H9 (cell line): ENCODE measurements around the gene DNAJB2. TPM values are rescaled to one million over a fixed set of nuclear protein-coding genes. Genes with fewer than 3 reads are reported as not detected.

ENCODE experiments used
- DNase-seq: peaks from one replicate; pipeline ENCODE4 v3.0.0-alpha.2; 2017
- H2AFZ ChIP-seq: one replicate; pipeline ENCODE4 v1.6.1; 2013; ENCODE audit warnings: mild to moderate bottlenecking, low read length, control low read depth, moderate library complexity
- H2AK5ac ChIP-seq: 2 replicates; pipeline ENCODE4 v1.6.1; 2013; ENCODE audit warnings: low read length, control low read depth, mixed read lengths; ENCODE audit not compliant: insufficient read length
- H2BK120ac ChIP-seq: one replicate; pipeline ENCODE4 v1.6.1; 2013; ENCODE audit warnings: low read depth, mild to moderate bottlenecking, low read length, control low read depth, inconsistent platforms; ENCODE audit not compliant: poor library complexity, severe bottlenecking
- H2BK12ac ChIP-seq: 2 replicates; pipeline ENCODE4 v1.6.1; 2013; ENCODE audit warnings: low read length, control low read depth, mixed read lengths, low read depth; ENCODE audit not compliant: insufficient read length
- H2BK15ac ChIP-seq: 2 replicates; pipeline ENCODE4 v1.6.1; 2013; ENCODE audit warnings: low read depth, low read length, control low read depth
- H2BK20ac ChIP-seq: one replicate; pipeline ENCODE4 v1.6.1; 2013; ENCODE audit warnings: low read depth, mild to moderate bottlenecking, low read length, control low read depth, inconsistent platforms; ENCODE audit not compliant: poor library complexity, severe bottlenecking
- H2BK5ac ChIP-seq: 2 replicates; pipeline ENCODE4 v1.6.1; 2013; ENCODE audit warnings: low read length, control low read depth, mixed read lengths; ENCODE audit not compliant: insufficient read length
- H3K14ac ChIP-seq: 2 replicates; pipeline ENCODE4 v1.6.1; 2013; ENCODE audit warnings: low read length, control low read depth; ENCODE audit not compliant: insufficient read depth
- H3K18ac ChIP-seq: 2 replicates; pipeline ENCODE4 v1.6.1; 2013; ENCODE audit warnings: low read depth, mild to moderate bottlenecking, mixed read lengths, low read length, control low read depth; ENCODE audit not compliant: insufficient read length
- H3K23ac ChIP-seq: 2 replicates; pipeline ENCODE4 v1.6.1; 2013; ENCODE audit warnings: low read length, control low read depth, mixed read lengths, low read depth; ENCODE audit not compliant: insufficient read length
- H3K23me2 ChIP-seq: 2 replicates; pipeline ENCODE4 v1.6.1; 2013; ENCODE audit warnings: low read depth, mild to moderate bottlenecking, mixed read lengths, low read length, control low read depth; ENCODE audit not compliant: insufficient read length, poor library complexity, severe bottlenecking
- H3K27ac ChIP-seq: 2 replicates; pipeline ENCODE4 v1.5.1; 2013; ENCODE audit warnings: low read length, control low read depth, mixed read lengths, low read depth; ENCODE audit not compliant: insufficient read length
- H3K27me3 ChIP-seq: 2 replicates; pipeline ENCODE4 v1.6.1; 2013; ENCODE audit warnings: low read length, control low read depth, inconsistent platforms; ENCODE audit not compliant: insufficient read depth
- H3K4ac ChIP-seq: 2 replicates; pipeline ENCODE4 v1.6.1; 2013; ENCODE audit warnings: low read depth, mild to moderate bottlenecking, control low read depth, inconsistent platforms, low read length, moderate library complexity
- H3K4me1 ChIP-seq: 2 replicates; pipeline ENCODE4 v1.6.1; 2013; ENCODE audit warnings: low read length, control low read depth, inconsistent platforms; ENCODE audit not compliant: insufficient read depth
- H3K4me2 ChIP-seq: 2 replicates; pipeline ENCODE4 v1.6.1; 2013; ENCODE audit warnings: low read length, control low read depth, mixed read lengths; ENCODE audit not compliant: insufficient read length, insufficient read depth
- H3K56ac ChIP-seq: 2 replicates; pipeline ENCODE4 v1.6.1; 2013; ENCODE audit warnings: low read depth, mild to moderate bottlenecking, mixed read lengths, low read length, control low read depth; ENCODE audit not compliant: insufficient read length
- H3K79me1 ChIP-seq: 2 replicates; pipeline ENCODE4 v1.6.1; 2013; ENCODE audit warnings: low read depth, mild to moderate bottlenecking, moderate library complexity, low read length, control low read depth, inconsistent platforms; ENCODE audit not compliant: insufficient read depth, poor library complexity, severe bottlenecking
- H3K79me2 ChIP-seq: 2 replicates; pipeline ENCODE4 v1.6.1; 2013; ENCODE audit warnings: low read length, control low read depth, inconsistent platforms; ENCODE audit not compliant: insufficient read depth
- H3K9ac ChIP-seq: 2 replicates; pipeline ENCODE4 v1.6.1; 2013; ENCODE audit warnings: low read length, control low read depth, mixed read lengths; ENCODE audit not compliant: insufficient read length; ENCODE audit errors: extremely low read depth
- H3K9me3 ChIP-seq: one replicate; pipeline ENCODE4 v1.6.1; 2013; ENCODE audit warnings: low read depth, low read length, inconsistent platforms; ENCODE audit not compliant: control insufficient read depth
- H3T11ph ChIP-seq: one replicate; pipeline ENCODE4 v1.6.1; 2013; ENCODE audit warnings: mild to moderate bottlenecking, low read length, control low read depth, inconsistent platforms
- H4K20me1 ChIP-seq: one replicate; pipeline ENCODE4 v1.6.1; 2013; ENCODE audit not compliant: control insufficient read depth, insufficient read length, insufficient read depth
- H4K5ac ChIP-seq: 2 replicates; pipeline ENCODE4 v1.6.1; 2013; ENCODE audit warnings: low read depth, mild to moderate bottlenecking, mixed read lengths, low read length, control low read depth; ENCODE audit not compliant: insufficient read length
- H4K8ac ChIP-seq: replicated peaks from 2 replicates; pipeline ENCODE4 v1.6.1; 2013; ENCODE audit warnings: low read length, control low read depth, mixed read lengths, low read depth; ENCODE audit not compliant: insufficient read length
- H4K91ac ChIP-seq: 2 replicates; pipeline ENCODE4 v1.6.1; 2013; ENCODE audit warnings: low read depth, mild to moderate bottlenecking, moderate library complexity, mixed read lengths, low read length, control low read depth; ENCODE audit not compliant: insufficient read length
- H3K27ac Mint-ChIP-seq, 3 experiments: 2 replicates in 2 of 3; 3 replicates in 1 of 3; pipeline ENCODE4 v1.8.0; 2020 to 2021; ENCODE audit warnings: mixed read lengths in 3 of 3, mild to moderate bottlenecking in 1 of 3, moderate library complexity in 1 of 3
- H3K27me3 Mint-ChIP-seq: 2 replicates; pipeline ENCODE4 v1.8.0; 2021; ENCODE audit warnings: low read depth, mild to moderate bottlenecking, moderate library complexity, mixed read lengths
- H3K36me3 Mint-ChIP-seq, 3 experiments: 2 replicates in 2 of 3; 3 replicates in 1 of 3; pipeline ENCODE4 v1.8.0; 2020 to 2021; ENCODE audit warnings: low read depth in 3 of 3, mixed read lengths in 3 of 3; ENCODE audit not compliant: insufficient read depth in 1 of 3
- H3K4me1 Mint-ChIP-seq, 2 experiments: 2 replicates each; pipeline ENCODE4 v1.8.0; 2020; ENCODE audit warnings: mixed read lengths in 2 of 2
- H3K4me3 Mint-ChIP-seq, 2 experiments: 2 replicates in 1 of 2; 3 replicates in 1 of 2; pipeline ENCODE4 v1.8.0; 2020 to 2021; ENCODE audit warnings: mild to moderate bottlenecking in 2 of 2, mixed read lengths in 2 of 2, moderate library complexity in 1 of 2
- H3K9me3 Mint-ChIP-seq, 2 experiments: 2 replicates in 1 of 2; 3 replicates in 1 of 2; pipeline ENCODE4 v1.8.0; 2020; ENCODE audit warnings: mild to moderate bottlenecking in 2 of 2, mixed read lengths in 2 of 2, moderate library complexity in 1 of 2
- CTCF ChIP-seq: fragments of 200-600 bp; sonication (generic); conservative IDR thresholded peaks from 3 replicates; pipeline ENCODE4 v1.8.0; 2021; ENCODE audit warnings: antibody characterized with exemption, mild to moderate bottlenecking
- WGBS: extraction: QIAGEN DNeasy Blood & Tissue Kit; methylation state at CpG from one replicate; pipeline ENCODE4 v1.1.7; 2013; ENCODE audit warnings: missing lambda C conversion rate, low lambda C conversion rate, mixed read lengths; ENCODE audit not compliant: insufficient read length; ENCODE audit errors: extremely low coverage; 5-methylcytosine and 5-hydroxymethylcytosine counted together
- total RNA-seq: library from RNA; stranded (reverse); gene quantifications from 2 replicates; pipeline ENCODE4 v1.2.1, GENCODE V29; 2021

Gene DNAJB2
- total RNA-seq, 1 experiment from 2014 or later: 34.1 TPM

- WGBS: no CpG with 5 or more reads among the region's 9 CpGs
- Histone ChIP-seq H2AFZ (no peak overlapping the region), H3K14ac (peak overlapping the region; percentile 81; the same call in 1 of the 2 replicates), H3K4me1 (peaks cover 4% of the 10 kb centered on the region; the same call in 1 of the 2 replicates), H3K18ac (peak overlapping the region; percentile 37), H3K79me2 (no peaks in the 10 kb centered on the region), H2BK5ac (no peak overlapping the region), H3T11ph (no peak overlapping the region), H3K56ac (no peak overlapping the region), H4K5ac (no peak overlapping the region), H4K8ac (no peak overlapping the region), H4K91ac (no peak overlapping the region), H2BK12ac (no peak overlapping the region), H3K4me2 (peak overlapping the region; percentile 79), H3K23ac (no peak overlapping the region), H2BK120ac (no peak overlapping the region), H3K27ac (no peak overlapping the region), H2AK5ac (no peak overlapping the region), H3K79me1 (no peaks in the 10 kb centered on the region), H3K27me3 (no peaks in the 10 kb centered on the region), H4K20me1 (no peaks in the 10 kb centered on the region), H2BK20ac (no peak overlapping the region), H2BK15ac (no peak overlapping the region), H3K9ac (peak overlapping the region; percentile 47), H3K4ac (no peak overlapping the region), H3K23me2 (peaks cover 12% of the 10 kb centered on the region), H3K9me3 (no peaks in the 10 kb centered on the region)
- Mint-ChIP-seq H3K9me3 (no peaks in the 10 kb centered on the region), H3K4me1 (peaks cover 38 to 42% of the 10 kb centered on the region in 2 experiments), H3K36me3 (peaks cover 4 to 27% (median 14%) of the 10 kb centered on the region in 3 experiments; a peak in 6 of 7 replicates), H3K4me3 (peak overlapping the region; percentile 77 to 89), H3K27me3 (peaks cover 2% of the 10 kb centered on the region), H3K27ac (peak overlapping the region; percentile 77 to 92 (median 85); a peak in 6 of 7 replicates)
- DNase-seq: no peak
- no peak for TF ChIP-seq CTCF
Observed at GRCh38 chr2:219278655-219279150, 463 bp upstream of the DNAJB2 start.
